Medulla oblongata (tissue), 1 donor: Measurements from ENCODE around the gene ISM1.
A peak's percentile ranks its signal among the peaks of the same experiment; 100 is the strongest.

Source experiments
- DNase-seq: peaks from one replicate; pipeline ENCODE4 v3.0.0-alpha.2; 2015; ENCODE audit errors: extremely low spot score

ISM1 gene

GRCh38 chr20:13256606-13257005 lies 35.5 kb downstream of the ISM1 start:
- DNase-seq: no peak

GRCh38 chr20:13259921-13260320 lies 38.8 kb downstream of the ISM1 start:
- no peak for DNase-seq

GRCh38 chr20:13260650-13261279 lies 39.7 kb downstream of the ISM1 start:
- peak; percentile 11 for DNase-seq

GRCh38 chr20:13261460-13262301 lies 40.6 kb downstream of the ISM1 start:
- DNase-seq: peak; percentile 60

GRCh38 chr20:13262302-13262650 lies 41.2 kb downstream of the ISM1 start:
- no peak for DNase-seq

GRCh38 chr20:13262671-13263360 lies 41.7 kb downstream of the ISM1 start:
- no peak for DNase-seq

GRCh38 chr20:13263451-13263850 lies 42.4 kb downstream of the ISM1 start:
- no peak for DNase-seq

GRCh38 chr20:13264907-13265306 lies 43.8 kb downstream of the ISM1 start:
- no peak for DNase-seq

GRCh38 chr20:13265941-13266340 lies 44.9 kb downstream of the ISM1 start:
- no peak for DNase-seq

GRCh38 chr20:13267231-13267630 lies 46.2 kb downstream of the ISM1 start:
- DNase-seq: no peak

- no peak for DNase-seq
Measured at GRCh38 chr20:13268953-13269352, 47.9 kb downstream of the ISM1 start.

GRCh38 chr20:13270211-13270610 lies 49.1 kb downstream of the ISM1 start:
- no peak for DNase-seq

GRCh38 chr20:13271098-13271497 lies 50.0 kb downstream of the ISM1 start:
- DNase-seq: no peak

- DNase-seq: no peak
Measured at GRCh38 chr20:13271977-13272975, 51.2 kb downstream of the ISM1 start.

- DNase-seq: no peak
Measured at GRCh38 chr20:13274275-13274861, 53.3 kb downstream of the ISM1 start.

GRCh38 chr20:13276945-13277541 lies 56.0 kb downstream of the ISM1 start:
- DNase-seq: no peak

- DNase-seq: no peak
Measured at GRCh38 chr20:13277663-13278295, 56.7 kb downstream of the ISM1 start.

GRCh38 chr20:13278812-13279570 lies 57.9 kb downstream of the ISM1 start:
- DNase-seq: no peak

GRCh38 chr20:13280609-13281324 lies 59.7 kb downstream of the ISM1 start:
- no peak for DNase-seq
